Measurements from ENCODE around the gene DNAJC17. TPM values are rescaled to one million over a fixed set of nuclear protein-coding genes. Genes with fewer than 3 reads are reported as not detected.

Gene DNAJC17
- total and polyA plus RNA-seq, 2 of the 13 experiments (the other 11 are each of a cell fraction or from before 2014, with no cell fraction given) = 22.2 to 26.5 TPM

DNA sequence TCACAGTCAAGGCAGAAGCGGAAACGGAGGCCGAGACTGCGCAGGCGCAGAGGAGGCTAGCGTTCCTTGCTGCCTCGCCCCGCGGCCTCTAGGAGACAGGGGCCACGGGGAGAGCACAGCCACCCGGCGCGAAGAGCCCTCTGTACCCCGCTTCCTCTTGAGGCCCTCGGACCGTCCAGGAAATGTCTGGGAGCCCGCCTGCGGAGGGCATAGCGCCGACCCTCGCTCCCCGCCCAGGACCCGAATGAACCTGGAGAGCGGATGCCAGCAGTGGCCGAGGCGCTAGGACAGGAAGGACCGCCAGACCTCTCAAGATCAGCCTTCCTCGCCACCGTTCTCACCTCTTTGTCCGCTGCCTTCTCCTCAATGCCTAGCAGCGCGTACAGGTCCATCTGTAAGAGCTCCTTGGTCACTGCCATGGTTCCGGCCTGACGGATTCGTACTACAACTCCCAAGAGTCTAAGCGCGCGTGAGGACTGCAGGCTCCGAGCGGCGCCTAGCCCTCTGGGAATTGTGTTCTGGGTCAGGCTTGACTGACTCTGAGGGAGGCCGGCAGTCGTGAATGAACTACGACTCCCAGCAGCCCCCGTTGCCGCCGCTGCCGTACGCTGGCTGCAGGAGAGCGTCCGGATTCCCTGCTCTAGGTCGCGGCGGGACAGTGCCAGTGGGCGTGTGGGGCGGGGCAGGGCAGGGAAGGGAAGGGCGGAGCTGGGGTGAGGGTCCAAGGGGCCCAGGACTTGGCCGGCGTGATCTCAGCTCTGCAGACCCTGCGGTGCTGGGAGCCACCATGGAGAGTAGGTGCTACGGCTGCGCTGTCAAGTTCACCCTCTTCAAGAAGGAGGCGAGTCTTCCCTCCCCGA is at the start of gene DNAJC17, which contains the start of gene ZFYVE19 (continued):
- TF ChIP-seq ZNF232 (CRISPR knock-in tag; IDR thresholded peaks at IDR 0.05; ENCODE audit: borderline replicate concordance) (peak; percentile 89; the same call in 1 of the 2 replicates), MED13 (CRISPR knock-in tag; IDR thresholded peaks at IDR 0.05) (peak; percentile 5; the same call in 1 of the 2 replicates), ZNF367 (CRISPR knock-in tag; IDR thresholded peaks at IDR 0.05; ENCODE audit: borderline replicate concordance) (no peak), RAD51 (IDR thresholded peaks at IDR 0.05; ENCODE audit: borderline replicate concordance) (no peak), ZNF589 (CRISPR knock-in tag; conservative IDR thresholded peaks at IDR 0.05) (no peak), RARA (CRISPR knock-in tag; IDR thresholded peaks at IDR 0.05) (no peak), TBX2 (CRISPR knock-in tag; IDR thresholded peaks at IDR 0.05; ENCODE audit: borderline replicate concordance) (peak; percentile 68; the same call in 1 of the 2 replicates), EEA1 (CRISPR knock-in tag; IDR thresholded peaks at IDR 0.05; ENCODE audit: borderline replicate concordance) (0 out of 2 replicates have a peak, but pooled peaks have one; percentile 53), ZNF747 (CRISPR knock-in tag; IDR thresholded peaks at IDR 0.05; ENCODE audit: borderline replicate concordance) (peak; percentile 53; the same call in 1 of the 2 replicates), ARID4A (CRISPR knock-in tag; IDR thresholded peaks at IDR 0.05; ENCODE audit: borderline replicate concordance) (peak; percentile 94), ZNF614 (CRISPR knock-in tag; IDR thresholded peaks at IDR 0.05; ENCODE audit: borderline replicate concordance) (peak; percentile 28; the same call in 1 of the 2 replicates), SUZ12 (IDR thresholded peaks at IDR 0.05; ENCODE audit: low read depth, low read length) (peak; percentile 89), ARID3A (IDR thresholded peaks at IDR 0.05; ENCODE audit: low read depth, low read length) (0 out of 2 replicates have a peak, but pooled peaks have one; percentile 16), ZNF672 (CRISPR knock-in tag; IDR thresholded peaks at IDR 0.05) (no peak), REL (CRISPR knock-in tag; conservative IDR thresholded peaks at IDR 0.05) (no peak), SOX6 (IDR thresholded peaks at IDR 0.05) (no peak), SOX6 (CRISPR knock-in tag; IDR thresholded peaks at IDR 0.05) (peak; percentile 80), NFATC3 (CRISPR knock-in tag; IDR thresholded peaks at IDR 0.05) (no peak), KLF15 (CRISPR knock-in tag; IDR thresholded peaks at IDR 0.05; ENCODE audit: borderline replicate concordance) (no peak), ZNF543 (CRISPR knock-in tag; IDR thresholded peaks at IDR 0.05) (no peak; the same call in 1 of the 2 replicates)
- TF ChIP-seq, protein P1, sequence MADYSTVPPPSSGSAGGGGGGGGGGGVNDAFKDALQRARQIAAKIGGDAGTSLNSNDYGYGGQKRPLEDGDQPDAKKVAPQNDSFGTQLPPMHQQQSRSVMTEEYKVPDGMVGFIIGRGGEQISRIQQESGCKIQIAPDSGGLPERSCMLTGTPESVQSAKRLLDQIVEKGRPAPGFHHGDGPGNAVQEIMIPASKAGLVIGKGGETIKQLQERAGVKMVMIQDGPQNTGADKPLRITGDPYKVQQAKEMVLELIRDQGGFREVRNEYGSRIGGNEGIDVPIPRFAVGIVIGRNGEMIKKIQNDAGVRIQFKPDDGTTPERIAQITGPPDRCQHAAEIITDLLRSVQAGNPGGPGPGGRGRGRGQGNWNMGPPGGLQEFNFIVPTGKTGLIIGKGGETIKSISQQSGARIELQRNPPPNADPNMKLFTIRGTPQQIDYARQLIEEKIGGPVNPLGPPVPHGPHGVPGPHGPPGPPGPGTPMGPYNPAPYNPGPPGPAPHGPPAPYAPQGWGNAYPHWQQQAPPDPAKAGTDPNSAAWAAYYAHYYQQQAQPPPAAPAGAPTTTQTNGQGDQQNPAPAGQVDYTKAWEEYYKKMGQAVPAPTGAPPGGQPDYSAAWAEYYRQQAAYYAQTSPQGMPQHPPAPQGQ (CRISPR knock-in tag; IDR thresholded peaks at IDR 0.05; ENCODE audit: borderline replicate concordance) = peak; percentile 94; the same call in 1 of the 2 replicates
- TF ChIP-seq, protein P2, sequence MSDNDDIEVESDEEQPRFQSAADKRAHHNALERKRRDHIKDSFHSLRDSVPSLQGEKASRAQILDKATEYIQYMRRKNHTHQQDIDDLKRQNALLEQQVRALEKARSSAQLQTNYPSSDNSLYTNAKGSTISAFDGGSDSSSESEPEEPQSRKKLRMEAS (IDR thresholded peaks at IDR 0.05) = peak; percentile 68

All from HepG2 (cell line).